IgD-negative memory B cell (primary cell): Measurements from ENCODE around the gene LINGO3. TPM values are rescaled to one million over a fixed set of nuclear protein-coding genes. Genes with fewer than 3 reads are reported as not detected.
"Not testable (repeated sequence)": the region's sequence is repeated elsewhere in the genome, so short reads cannot be mapped to it uniquely, and the experiment has no call there.

Experiments used
- H3K27ac Mint-ChIP-seq, 3 donors: one replicate each; pipeline ENCODE4 v1.8.0; 2020 to 2022; ENCODE audit warnings: mild to moderate bottlenecking in 3 of 3, mixed read lengths in 3 of 3, moderate library complexity in 1 of 3
- H3K27me3 Mint-ChIP-seq: one replicate; pipeline ENCODE4 v1.8.0; 2021; ENCODE audit warnings: mixed read lengths
- H3K36me3 Mint-ChIP-seq: one replicate; pipeline ENCODE4 v1.8.0; 2020; ENCODE audit warnings: mild to moderate bottlenecking, mixed read lengths
- H3K4me1 Mint-ChIP-seq, 3 donors: one replicate each; pipeline ENCODE4 v1.8.0; 2020 to 2022; ENCODE audit warnings: mixed read lengths in 3 of 3, mild to moderate bottlenecking in 1 of 3
- H3K4me3 Mint-ChIP-seq, 4 donors: one replicate each; pipeline ENCODE4 v1.8.0; 2020 to 2022; ENCODE audit warnings: mild to moderate bottlenecking in 4 of 4, mixed read lengths in 4 of 4, moderate library complexity in 3 of 4
- H3K9me3 Mint-ChIP-seq, 3 donors: one replicate each; pipeline ENCODE4 v1.8.0; 2020 to 2021; ENCODE audit warnings: mixed read lengths in 3 of 3, mild to moderate bottlenecking in 1 of 3
- polyA plus RNA-seq: library from polyadenylated mRNA; unstranded; fragments of 300-500 nt; fragmentation: Illumina TruSeq; gene quantifications from one replicate; pipeline ENCODE4 v1.2.3, GENCODE V29; 2021

LINGO3 gene, protein sequence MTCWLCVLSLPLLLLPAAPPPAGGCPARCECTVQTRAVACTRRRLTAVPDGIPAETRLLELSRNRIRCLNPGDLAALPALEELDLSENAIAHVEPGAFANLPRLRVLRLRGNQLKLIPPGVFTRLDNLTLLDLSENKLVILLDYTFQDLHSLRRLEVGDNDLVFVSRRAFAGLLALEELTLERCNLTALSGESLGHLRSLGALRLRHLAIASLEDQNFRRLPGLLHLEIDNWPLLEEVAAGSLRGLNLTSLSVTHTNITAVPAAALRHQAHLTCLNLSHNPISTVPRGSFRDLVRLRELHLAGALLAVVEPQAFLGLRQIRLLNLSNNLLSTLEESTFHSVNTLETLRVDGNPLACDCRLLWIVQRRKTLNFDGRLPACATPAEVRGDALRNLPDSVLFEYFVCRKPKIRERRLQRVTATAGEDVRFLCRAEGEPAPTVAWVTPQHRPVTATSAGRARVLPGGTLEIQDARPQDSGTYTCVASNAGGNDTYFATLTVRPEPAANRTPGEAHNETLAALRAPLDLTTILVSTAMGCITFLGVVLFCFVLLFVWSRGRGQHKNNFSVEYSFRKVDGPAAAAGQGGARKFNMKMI
- 14.7 TPM for polyA plus RNA-seq

DNA sequence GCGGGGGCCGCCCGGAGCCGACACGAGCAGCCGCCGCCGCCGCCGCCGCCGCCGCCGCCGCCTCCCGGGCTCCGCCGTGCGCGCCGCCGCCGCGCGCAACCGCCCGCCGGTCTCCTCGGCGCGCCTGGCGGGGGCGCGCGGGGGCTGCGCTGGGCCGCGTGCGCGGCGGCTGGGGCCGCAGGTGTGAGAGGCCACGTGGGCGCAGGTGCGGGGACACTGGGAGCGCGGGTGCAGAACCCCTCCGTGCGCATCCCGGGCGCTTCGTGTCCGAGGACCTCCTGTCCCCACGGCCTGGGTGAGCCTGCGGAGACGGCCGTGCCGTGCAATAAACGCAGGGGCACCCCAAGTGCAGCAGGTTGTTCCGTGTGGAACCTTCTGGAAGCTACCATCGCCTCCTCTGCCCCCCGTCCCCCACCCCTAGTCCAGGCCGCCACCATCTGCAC lies at the start of gene LINGO3:
LINGO3 (minus strand) TSS at position 41 of the 443 bp plus-strand sequence. CDS start 16,378 bp downstream, outside the sequence.
- peaks cover 16% of the 10 kb centered on the region for H3K27me3 Mint-ChIP-seq
- H3K27ac Mint-ChIP-seq: peak within 1 kb of the TSS; percentile 48 to 85 (median 71)
- H3K4me1 Mint-ChIP-seq: peaks cover 6 to 17% (median 12%) of the 10 kb centered on the region in 3 donors
- H3K36me3 Mint-ChIP-seq: no peaks in the 10 kb centered on the region
- peak within 1 kb of the TSS; percentile 58 to 93 (median 85) for H3K4me3 Mint-ChIP-seq
- no peaks in the 10 kb centered on the region for H3K9me3 Mint-ChIP-seq

DNA sequence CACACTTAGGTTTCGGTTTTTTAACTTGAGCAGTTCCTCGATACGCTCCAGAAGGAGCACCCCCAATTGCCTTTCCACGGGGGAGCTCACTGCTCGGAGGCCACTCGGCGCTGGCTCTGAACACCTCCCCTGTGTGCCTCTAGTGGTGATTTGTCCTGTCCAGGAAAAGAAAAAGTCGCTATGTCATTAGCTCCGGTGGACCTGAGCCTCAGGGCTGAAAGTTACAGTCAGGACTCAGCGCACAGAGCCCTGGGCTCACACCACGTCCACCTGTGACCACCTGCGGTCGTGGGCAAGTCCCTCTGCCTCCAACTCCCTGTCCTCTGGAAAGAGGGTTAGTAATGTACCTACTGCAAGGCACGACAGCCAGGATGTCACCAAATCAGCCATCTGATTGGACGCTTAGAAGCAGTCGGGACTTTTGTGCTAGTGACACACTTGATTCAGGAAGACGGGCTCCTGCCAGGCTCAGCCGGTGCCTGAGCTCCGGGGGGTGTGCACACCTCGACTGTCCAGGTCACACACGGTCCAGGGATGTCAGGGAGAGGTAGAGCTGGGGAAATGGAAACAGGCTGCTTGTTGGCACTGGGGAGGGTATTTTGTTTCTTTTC lies 48.2 kb upstream of the LINGO3 start:
- Mint-ChIP-seq H3K27ac (no peak overlapping the region), H3K4me3 (no peak overlapping the region), H3K9me3 (no peaks in the 10 kb centered on the region), H3K4me1 (peaks cover 0 to 4% (median 3%) of the 10 kb centered on the region in 3 donors), H3K36me3 (peaks cover 2% of the 10 kb centered on the region), H3K27me3 (peaks cover 5% of the 10 kb centered on the region)

DNA sequence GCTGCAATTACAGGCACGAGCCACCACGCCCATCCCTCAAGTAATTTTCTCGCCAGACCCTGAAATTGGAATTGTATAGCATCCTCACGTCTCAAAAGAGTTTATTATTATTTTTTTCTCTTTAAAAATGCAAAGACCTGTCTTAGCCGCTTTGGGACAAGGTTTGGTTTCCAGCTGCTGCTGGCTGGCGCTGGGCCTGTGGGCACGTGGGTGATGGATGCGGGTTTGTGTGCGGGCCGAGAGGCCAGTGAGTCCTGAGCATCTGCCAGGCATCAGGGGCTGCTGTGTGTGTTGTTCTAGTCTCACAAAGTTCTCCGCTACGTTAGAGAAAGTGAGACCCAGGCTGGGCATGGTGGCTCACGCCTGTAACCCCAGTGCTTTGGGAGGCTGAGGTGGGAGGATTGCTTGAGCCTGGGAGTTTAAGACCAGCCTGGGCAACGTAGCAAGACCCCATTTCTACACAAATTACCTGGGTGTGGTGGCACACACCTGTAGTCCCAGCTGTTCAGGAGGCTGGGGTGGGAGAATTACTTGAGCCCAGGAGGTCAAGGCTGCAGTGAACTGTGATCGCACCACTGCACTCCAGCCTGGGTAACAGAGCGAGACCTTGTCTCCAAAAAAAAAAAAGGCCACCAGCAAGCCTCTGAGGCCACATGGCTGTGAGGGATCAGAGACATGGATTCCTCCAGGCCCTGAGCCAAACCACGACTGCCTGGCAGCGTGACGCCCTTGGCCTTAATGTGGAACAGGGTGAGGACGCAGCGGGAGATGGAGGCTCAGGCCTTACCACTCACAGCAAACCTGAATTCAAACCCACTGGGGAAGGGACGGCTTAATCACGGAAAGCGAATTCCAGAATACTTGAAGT lies 47.4 kb upstream of the LINGO3 start:
- Mint-ChIP-seq H3K4me1 (peaks cover 0 to 1% (median under 1%) of the 10 kb centered on the region in 3 donors), H3K4me3 (no peak overlapping the region), H3K9me3 (no peaks in the 10 kb centered on the region), H3K27ac (no peak overlapping the region), H3K27me3 (peaks cover under 1% of the 10 kb centered on the region), H3K36me3 (peaks cover 2% of the 10 kb centered on the region)

DNA sequence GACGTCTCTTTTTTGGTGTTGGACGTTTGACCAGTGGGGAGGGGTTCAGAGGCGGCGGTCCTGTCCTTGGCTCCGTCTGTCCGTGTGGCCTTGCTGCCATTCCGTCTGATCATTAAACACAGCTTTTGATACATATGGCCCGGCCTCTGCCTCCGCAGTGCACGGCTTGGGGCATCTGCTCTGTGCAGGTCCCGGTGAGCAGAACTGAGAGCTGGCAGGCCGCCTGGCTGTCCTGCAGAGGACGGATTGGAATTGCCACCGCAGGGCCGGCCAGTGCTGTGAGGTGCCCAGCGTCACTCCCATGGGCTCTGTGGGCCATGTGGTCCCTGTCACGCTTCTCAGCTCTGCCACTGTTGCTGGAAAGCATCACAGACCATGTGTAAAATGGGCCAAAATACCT lies 46.7 kb upstream of the LINGO3 start:
- Mint-ChIP-seq H3K36me3 (peaks cover 2% of the 10 kb centered on the region), H3K4me1 (no peaks in the 10 kb centered on the region), H3K27ac (no peak overlapping the region), H3K27me3 (no peaks in the 10 kb centered on the region), H3K9me3 (no peaks in the 10 kb centered on the region), H3K4me3 (no peak overlapping the region)

DNA sequence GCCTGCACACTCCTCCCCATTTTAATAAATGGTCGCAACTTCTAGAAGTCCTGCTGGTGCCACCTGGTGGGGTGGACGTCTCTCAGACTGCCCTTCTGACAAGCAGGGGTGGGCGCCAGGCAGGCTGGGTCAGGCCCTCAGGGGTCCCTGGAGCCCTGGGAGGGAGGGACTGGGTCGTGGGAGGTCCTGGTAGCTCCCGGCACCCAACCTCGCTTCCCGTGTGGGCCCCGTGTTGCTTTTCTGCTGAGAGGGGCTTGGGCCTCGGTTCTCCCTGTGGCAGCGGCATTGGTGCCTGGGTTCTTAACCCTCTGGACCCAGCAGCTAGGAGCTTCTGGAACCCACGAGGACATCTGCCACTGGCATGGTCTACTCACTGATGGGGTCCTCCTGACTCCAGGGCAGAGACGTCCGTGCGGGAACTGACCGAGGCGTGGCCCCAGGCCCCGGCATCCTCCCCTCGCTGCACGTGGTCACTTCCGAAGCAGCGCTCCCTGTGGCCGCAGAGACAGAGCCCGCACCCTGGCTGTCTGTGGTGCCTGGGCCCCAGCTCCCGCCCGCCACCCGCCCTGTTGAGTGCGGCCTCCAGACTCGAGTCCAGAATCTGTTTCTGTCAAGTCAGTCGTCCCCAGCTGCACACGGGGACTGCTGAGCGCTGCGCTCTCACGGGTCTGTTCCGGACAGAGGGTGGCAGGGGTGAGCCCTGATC lies 46.1 kb upstream of the LINGO3 start:
- peaks cover 2% of the 10 kb centered on the region for H3K36me3 Mint-ChIP-seq
- H3K27ac Mint-ChIP-seq: no peak overlapping the region
- no peak overlapping the region for H3K4me3 Mint-ChIP-seq
- no peaks in the 10 kb centered on the region for H3K9me3 Mint-ChIP-seq
- H3K4me1 Mint-ChIP-seq: no peaks in the 10 kb centered on the region
- no peaks in the 10 kb centered on the region for H3K27me3 Mint-ChIP-seq

DNA sequence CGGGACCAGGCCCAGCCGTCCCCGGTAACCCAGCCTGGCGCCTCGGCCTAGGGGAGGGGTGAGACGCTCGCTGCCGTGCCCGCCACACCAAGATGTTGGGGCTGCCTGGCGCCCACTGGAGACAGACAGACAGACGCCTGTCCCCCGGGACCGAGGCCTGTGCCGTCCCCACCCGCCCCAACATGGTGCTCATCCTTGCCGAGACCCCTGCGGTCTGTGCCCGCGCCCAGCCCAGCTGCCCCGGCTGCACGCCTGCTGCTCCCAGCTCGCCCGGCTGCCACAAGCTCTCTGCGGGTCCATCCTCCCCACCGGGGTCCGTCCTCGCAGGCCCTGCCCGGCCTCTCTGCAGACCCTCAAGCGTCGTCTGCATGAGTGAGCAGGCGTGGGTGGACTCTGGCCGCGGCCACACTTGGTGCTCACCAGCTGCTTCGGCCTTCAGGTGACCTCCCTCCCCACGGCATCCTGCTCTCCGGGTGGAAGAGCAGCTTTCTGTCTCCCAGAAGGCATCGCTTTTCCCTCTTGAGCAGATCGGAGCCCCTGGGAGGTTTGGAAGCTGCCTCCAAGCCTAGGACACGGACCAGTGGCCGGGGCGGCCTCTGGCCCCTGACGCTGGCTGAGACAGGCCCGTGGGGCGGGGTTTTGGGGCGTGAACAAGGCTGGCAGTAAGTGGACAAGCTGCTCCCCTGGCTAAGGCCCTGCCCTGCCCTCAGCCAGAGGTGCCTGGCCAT lies 45.4 kb upstream of the LINGO3 start:
- no peaks in the 10 kb centered on the region for H3K27me3 Mint-ChIP-seq
- no peaks in the 10 kb centered on the region for H3K9me3 Mint-ChIP-seq
- H3K4me3 Mint-ChIP-seq: no peak overlapping the region
- H3K27ac Mint-ChIP-seq: no peak overlapping the region
- no peaks in the 10 kb centered on the region for H3K4me1 Mint-ChIP-seq
- H3K36me3 Mint-ChIP-seq: peaks cover 2% of the 10 kb centered on the region

DNA sequence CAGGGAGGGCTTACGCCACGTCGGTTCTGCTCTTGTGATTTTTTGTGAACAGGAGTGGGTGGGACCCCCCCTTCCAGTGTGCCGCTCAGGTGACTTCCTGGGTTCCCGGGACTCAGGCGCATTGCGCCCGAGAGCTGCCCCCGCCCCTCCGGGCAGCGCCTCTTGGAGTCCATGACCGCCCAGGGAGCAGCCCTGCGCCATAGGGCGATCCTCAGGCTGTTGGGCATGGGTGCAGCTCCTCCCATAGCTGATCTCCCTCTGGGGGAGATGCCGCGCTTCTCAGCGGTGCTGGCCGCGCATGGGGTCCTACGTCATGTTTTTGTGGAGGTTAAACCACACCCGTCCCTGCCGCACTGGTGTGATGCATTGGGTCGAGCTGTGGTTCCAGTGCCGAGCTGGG lies 44.2 kb upstream of the LINGO3 start:
- no peaks in the 10 kb centered on the region for H3K4me1 Mint-ChIP-seq
- no peak overlapping the region for H3K27ac Mint-ChIP-seq
- H3K9me3 Mint-ChIP-seq: no peaks in the 10 kb centered on the region
- no peaks in the 10 kb centered on the region for H3K27me3 Mint-ChIP-seq
- H3K36me3 Mint-ChIP-seq: peaks cover 2% of the 10 kb centered on the region
- H3K4me3 Mint-ChIP-seq: no peak overlapping the region

DNA sequence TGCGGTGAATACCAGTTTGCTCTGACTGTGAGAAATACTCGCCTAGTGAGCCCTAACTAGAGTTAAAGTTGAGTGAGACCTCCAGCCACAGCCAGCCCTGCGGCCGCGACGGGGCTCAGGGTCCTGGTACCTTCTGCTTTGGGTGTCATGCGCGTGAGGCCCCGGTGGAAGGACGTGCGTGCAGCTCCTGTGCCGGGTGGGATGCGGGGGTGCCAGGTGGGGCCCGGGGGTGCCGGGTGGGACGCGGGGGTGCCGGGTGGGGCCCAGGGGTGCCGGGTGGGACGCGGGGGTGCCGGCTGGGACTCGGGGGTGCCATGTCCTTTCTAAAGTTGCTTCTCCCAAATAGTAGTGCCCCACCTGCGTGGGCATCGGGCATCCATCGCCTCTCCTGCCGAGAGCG lies 43.6 kb upstream of the LINGO3 start:
- no peaks in the 10 kb centered on the region for H3K27me3 Mint-ChIP-seq
- H3K36me3 Mint-ChIP-seq: peaks cover 2% of the 10 kb centered on the region
- H3K4me3 Mint-ChIP-seq: no peak overlapping the region
- H3K9me3 Mint-ChIP-seq: no peaks in the 10 kb centered on the region
- no peaks in the 10 kb centered on the region for H3K4me1 Mint-ChIP-seq
- H3K27ac Mint-ChIP-seq: no peak overlapping the region

DNA sequence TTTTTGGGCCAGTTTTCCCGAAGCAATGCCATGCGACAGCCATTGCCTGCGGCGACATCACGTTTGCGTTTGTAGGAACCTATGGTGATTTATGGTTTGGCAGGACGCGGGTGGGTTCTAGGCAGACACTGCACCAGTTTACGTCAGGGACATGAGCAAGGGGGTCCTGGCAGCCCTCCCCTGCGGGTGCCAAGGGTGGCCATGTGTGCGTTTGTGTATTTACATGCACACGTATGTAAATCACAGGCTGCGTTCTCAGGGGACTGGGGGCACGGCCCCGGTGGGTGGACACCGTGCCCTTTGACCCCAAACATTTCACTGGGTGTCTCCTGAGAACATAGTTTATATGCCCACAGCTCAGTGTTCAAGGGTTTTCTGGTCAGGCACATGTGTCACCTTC lies 42.7 kb upstream of the LINGO3 start:
- H3K9me3 Mint-ChIP-seq: no peaks in the 10 kb centered on the region
- no peaks in the 10 kb centered on the region for H3K27me3 Mint-ChIP-seq
- no peak overlapping the region for H3K27ac Mint-ChIP-seq
- H3K4me3 Mint-ChIP-seq: no peak overlapping the region
- no peaks in the 10 kb centered on the region for H3K36me3 Mint-ChIP-seq
- no peaks in the 10 kb centered on the region for H3K4me1 Mint-ChIP-seq

DNA sequence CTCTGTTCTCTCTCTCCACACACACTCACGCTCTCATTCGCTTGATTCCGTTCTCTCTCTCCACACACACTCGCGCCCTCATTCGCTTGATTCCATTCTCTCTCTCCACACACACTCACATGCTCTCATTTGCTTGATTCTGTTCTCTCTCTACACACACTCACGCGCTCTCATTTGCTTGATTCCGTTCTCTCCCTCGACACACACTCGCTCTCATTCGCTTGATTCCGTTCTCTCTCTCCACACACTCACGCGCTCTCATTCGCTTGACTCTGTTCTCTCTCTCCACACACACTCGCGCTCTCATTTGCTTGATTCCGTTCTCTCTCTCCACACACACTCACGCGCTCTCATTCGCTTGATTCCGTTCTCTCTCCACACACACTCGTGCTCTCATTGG lies 41.9 kb upstream of the LINGO3 start:
- H3K27me3 Mint-ChIP-seq, H3K4me1 Mint-ChIP-seq, H3K36me3 Mint-ChIP-seq, H3K9me3 Mint-ChIP-seq, H3K4me3 Mint-ChIP-seq, H3K27ac Mint-ChIP-seq: not testable (repeated sequence)

DNA sequence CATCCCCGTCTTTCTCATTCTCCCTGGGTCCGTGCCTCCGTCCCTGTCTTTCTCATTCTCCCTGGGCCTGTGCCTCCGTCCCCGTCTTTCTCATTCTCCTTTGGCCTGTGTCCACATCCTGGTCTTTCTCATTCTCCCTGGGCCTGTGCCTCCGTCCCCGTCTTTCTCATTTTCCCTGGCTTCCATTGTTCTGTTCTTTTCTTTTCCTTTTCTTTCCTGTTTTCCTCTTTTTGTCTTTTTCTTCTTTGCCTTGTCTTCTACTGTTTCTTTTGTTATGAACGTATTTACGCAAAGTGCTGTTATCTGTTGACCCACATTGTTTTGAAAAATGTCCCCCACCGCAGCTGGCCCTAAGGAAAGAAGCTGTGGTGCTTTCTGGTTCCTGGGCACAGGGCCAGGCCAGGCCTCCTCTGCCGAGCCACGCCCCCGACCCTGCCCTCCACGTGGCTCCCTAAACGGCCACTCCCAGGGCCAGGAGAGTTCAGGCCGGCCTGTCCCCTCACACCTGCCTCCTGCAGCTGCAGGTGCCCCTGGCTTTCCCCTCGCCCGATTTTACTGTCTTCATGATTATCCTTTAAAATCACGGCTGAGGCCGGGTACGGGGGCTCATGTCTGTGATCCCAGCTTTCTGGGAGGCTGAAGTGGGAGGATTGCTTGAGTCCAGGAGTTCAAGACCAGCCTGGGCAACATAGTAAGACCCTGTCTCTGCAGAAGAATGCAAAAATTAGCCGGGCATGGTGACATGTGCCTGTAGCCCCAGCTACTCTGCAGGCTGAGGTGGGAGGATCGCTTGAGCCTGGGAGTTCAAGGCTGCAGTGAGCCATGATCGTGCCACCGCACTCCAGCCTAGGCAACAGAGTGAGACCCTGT lies 38.1 kb upstream of the LINGO3 start:
- no peaks in the 10 kb centered on the region for H3K9me3 Mint-ChIP-seq
- peak overlapping the region in 2 of 3 donors; percentile 23 to 34 for H3K27ac Mint-ChIP-seq
- H3K4me1 Mint-ChIP-seq: no peaks in the 10 kb centered on the region
- peak overlapping the region in 1 of 4 donors; percentile 66 for H3K4me3 Mint-ChIP-seq
- peaks cover 1% of the 10 kb centered on the region for H3K36me3 Mint-ChIP-seq
- H3K27me3 Mint-ChIP-seq: no peaks in the 10 kb centered on the region

DNA sequence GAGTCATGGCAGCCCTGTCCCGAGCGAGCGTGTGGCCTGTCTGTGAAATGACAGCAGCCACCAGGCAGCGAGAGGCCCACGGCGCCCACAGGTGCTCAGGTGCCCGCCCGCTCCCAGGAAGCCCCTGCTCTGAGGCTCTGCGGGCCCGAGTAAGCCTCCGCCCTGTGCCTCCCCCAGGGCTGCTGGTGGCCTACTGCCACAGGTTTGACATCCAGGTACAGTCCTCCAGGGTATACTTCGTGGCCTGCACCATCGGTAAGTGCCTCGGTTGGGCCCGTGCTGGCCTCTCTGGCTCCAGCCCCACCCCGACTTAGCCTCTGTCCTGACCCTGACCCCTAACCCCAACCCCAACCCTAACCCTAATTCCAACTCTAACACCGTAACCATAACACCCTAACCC lies 37.1 kb upstream of the LINGO3 start:
- Mint-ChIP-seq H3K36me3 (peaks cover 1% of the 10 kb centered on the region), H3K9me3 (no peaks in the 10 kb centered on the region), H3K27ac (no peak overlapping the region), H3K27me3 (no peaks in the 10 kb centered on the region), H3K4me1 (no peaks in the 10 kb centered on the region), H3K4me3 (no peak overlapping the region)

DNA sequence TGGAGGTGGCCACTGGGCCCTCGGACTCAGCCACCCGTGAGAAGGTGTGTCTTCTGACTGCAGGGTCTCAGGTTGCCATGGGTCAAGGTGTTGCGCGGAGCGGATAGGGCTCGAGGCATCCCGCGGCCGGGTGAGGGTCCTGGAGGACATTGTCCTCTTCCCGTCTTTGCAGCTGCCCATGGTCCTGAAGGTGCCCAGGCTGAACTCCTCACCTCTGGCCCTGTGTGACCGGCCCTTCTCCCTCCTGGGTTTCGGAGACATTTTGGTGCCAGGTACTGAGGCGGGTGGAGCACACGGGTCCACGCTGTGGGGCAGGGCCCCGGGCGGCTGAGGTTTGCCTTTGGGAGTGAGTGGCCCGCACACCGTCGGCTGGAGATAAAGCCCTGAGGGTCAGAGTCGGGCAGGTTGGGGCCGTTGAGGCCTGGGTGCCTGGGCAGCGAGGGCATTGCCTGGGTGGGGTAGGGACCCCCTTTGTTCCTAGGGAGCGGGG lies 36.5 kb upstream of the LINGO3 start:
- H3K27ac Mint-ChIP-seq: no peak overlapping the region
- H3K27me3 Mint-ChIP-seq: no peaks in the 10 kb centered on the region
- no peaks in the 10 kb centered on the region for H3K4me1 Mint-ChIP-seq
- H3K36me3 Mint-ChIP-seq: peaks cover 1% of the 10 kb centered on the region
- H3K4me3 Mint-ChIP-seq: no peak overlapping the region
- no peaks in the 10 kb centered on the region for H3K9me3 Mint-ChIP-seq
